GM18870 (cell line): ENCODE results near the gene CELF2.
"Not testable (repeated sequence)": the region's sequence is repeated elsewhere in the genome, so short reads cannot be mapped to it uniquely, and the experiment has no call there.

Source experiments
- ATAC-seq: cut with Tn5 transposase; IDR thresholded peaks from one replicate; pipeline ENCODE4 v1.9.1; 2021; ENCODE audit warnings: moderate library complexity; ENCODE audit not compliant: unreplicated experiment

Gene CELF2

GRCh38 chr10:11017570-11018431, at the start of gene CELF2:
Gene CELF2 (plus strand): TSS chr10:11017872. CDS start chr10:11018090, 218 bp downstream.
- no peak for ATAC-seq

DNA sequence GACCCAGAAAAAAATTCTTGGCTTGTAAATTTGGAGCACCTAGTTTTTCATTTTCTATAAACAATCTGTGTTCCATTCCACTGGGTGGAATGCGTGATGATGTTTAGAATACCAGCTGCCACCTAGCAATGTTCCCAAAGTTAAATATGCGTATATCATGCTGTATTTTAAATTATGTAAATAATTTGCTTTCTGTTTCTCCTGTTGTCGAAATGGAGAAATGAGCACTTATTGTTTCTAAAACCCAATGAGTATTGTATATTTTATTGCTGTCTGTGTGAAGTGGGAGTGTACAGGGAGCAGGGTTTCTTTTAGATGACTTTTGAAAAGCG, 49.4 kb upstream of the CELF2 start:
- ATAC-seq, result no peak

DNA sequence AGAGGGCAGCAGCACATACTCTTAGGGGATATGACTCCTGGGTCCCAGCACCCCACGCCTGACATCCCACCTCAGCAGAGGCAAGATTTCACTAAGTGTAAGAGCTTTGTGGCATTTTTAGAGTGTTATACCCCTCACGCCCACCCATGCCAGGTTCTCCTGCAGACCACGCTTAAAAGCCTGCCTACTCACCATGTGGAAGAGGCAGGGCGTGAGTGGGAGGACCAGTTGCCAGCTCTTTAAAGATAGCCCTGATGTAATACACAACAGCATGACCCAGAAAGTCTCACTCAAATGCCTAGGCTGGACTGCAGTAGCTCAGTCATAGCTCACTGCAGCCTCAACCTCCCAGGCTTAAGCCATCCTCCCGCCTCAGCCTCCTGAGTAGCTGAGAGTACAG, 44.4 kb upstream of the CELF2 start:
- ATAC-seq, result no peak

GRCh38 chr10:10975647-10976046, 42.0 kb upstream of the CELF2 start:
- ATAC-seq, result no peak

DNA sequence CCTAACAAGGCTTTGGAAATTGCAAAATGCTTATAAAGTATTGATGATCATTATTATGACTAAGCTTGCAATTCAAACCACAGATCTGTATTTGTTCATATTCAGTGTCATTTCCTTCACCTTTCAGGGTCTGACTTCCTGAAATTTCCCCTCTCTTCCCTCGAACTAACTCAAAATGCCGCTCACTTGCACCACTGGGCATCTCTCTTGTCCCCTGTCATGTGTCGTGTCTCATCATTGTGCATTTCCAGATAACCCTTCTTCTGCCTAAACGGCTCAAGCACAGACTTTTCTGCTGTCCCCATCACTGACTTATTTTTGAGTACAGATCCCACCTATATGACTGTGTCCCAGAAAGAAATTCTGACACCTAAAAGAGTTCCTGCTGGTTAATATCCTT, 41.0 kb upstream of the CELF2 start:
- no peak for ATAC-seq

GRCh38 chr10:10977226-10977956, 40.3 kb upstream of the CELF2 start:
- no peak for ATAC-seq

DNA sequence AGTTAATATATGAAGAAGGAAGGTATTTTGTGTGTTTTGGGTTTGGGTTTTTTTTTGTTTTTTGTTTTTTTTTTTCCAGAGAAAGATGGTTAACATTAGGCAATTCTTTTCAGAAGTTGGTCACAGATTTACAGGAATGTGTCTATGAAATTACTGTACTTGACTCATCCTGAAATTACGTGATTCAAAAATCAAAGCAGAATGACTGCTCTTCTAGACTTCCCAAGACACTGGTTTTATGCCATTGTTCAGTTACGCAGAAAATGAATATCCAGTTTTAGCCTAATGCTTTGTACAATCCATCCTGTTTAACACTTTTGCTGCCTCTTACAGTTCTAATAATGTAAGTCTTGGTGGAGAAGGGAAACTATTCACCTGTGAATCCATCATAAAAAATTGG, 39.7 kb upstream of the CELF2 start:
- no peak for ATAC-seq

GRCh38 chr10:10985361-10985760, 32.3 kb upstream of the CELF2 start:
- no peak for ATAC-seq

DNA sequence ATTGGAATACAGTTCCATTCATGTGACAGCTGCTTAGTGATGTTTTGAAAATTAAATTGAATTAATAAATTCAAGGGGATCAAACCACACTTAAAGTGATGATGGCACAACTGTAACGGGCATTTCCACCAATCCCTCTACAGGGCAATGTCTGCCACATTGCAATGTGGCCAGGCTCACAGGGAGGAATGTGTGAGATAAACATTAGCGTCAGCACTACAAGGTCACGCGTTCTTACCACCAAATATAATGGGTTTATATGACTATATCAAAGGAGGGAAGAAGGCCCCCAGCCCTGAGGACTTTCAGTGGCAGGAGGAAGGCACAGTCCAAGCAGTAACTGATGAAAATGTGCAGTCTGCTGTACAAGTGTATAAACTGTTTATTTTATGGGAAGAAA, 31.1 kb upstream of the CELF2 start:
- ATAC-seq, result no peak

- ATAC-seq, result no peak
These were observed 30.6 kb upstream of the CELF2 start for GRCh38 chr10:10987111-10987510.

DNA sequence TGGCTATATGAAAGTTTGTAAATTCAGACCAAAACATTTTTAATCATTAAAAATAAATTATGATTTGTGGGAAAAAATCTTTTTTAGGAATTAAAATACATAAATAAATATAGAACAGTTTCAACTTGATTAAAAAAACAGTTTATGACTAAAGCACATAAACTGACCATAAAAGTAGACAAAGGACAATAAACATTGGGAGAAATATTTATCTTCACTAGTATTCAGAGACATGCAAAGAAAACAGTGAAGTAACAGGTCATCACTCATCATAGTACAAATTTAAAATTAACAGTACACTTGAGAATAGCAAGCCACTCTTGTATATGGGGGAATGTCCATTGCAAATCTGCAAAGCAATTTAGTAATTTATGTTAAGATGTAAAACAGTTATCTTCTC, 28.0 kb upstream of the CELF2 start:
- no peak for ATAC-seq

DNA sequence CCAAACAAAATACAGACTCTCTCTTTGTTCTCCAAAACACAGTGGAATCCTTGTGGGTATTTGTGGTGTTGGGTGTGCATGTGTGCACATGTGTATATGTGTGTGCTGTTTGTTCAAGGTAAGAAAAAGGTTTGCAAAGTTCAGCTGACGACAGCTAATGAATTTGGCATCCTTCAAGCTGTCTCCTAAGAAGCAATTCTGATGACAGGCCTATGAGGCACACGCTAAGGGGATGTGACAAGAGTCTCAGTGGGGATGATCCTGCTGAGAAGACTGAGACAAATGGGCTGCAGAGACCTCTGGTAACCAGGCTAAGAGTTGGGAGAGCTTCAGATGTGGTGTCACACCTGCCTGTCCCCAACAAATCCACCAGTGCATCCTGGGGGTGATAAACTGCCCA, 26.5 kb upstream of the CELF2 start:
- ATAC-seq, result no peak

GRCh38 chr10:10992072-10992471, 25.6 kb upstream of the CELF2 start:
- ATAC-seq, result no peak

- no peak for ATAC-seq
These were observed 24.5 kb upstream of the CELF2 start for GRCh38 chr10:10992961-10993714.

- ATAC-seq, result no peak
These were observed 23.9 kb upstream of the CELF2 start for GRCh38 chr10:10993785-10994184.

DNA sequence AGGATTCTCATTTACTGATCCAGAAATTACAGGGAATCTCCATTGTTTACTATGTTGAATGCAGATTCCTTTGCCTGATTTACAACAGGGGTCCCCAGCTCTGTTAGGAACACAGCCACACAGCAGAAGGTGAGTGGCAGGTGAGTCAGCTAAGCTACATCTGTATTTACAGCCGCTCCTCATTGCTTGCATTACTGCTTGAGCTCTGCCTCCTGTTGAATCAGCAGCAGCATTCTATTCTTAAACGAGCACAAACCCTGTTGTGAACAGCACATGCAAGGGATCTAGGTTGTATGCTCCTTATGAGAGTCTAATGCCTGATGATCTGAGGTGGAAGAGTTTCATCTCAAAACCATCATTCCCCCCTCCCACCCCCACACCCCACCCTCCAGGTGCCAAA, 23.3 kb upstream of the CELF2 start:
- ATAC-seq, result no peak

DNA sequence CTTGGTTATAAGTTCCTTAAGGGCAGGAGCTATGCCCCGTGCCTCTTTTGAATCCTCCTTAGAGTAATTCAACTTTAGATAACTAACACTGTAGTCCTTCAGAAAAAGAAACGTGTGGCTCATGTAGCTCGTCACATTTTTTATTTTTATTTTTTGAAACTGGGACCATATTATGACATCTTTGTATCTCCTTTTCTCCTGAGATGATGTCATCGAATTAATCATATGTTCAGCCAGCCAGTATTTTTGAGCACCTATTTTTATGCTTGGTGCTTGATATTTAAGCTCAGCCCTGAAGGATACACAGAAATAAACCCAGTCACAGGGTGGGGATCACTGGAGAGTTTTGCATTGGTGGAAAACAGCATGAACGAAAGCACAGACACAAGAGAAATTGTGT, 22.6 kb upstream of the CELF2 start:
- ATAC-seq, result no peak

GRCh38 chr10:10996966-10997620, 20.6 kb upstream of the CELF2 start:
- no peak for ATAC-seq

- ATAC-seq, result not testable (repeated sequence)
These were observed 18.2 kb upstream of the CELF2 start for GRCh38 chr10:10999501-10999900.

GRCh38 chr10:11002485-11002884, 15.2 kb upstream of the CELF2 start:
- ATAC-seq, result no peak

DNA sequence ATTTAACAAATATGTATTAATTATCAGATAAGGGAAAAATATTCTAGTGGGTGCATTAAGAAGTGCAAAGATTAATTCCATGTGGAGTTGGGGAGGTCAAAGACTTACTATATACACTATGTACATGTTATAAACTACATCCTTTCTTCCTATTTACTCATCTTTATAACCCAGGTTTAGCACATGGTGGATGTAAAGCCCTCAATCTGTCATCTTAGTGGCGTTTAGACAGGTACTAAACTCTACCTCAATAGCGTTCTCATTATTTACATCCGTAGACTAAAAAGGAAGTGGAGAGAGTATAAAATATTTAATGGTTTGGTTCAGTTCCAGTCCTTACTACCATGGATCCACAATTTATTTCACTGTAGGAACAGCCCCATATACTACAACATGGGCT, 14.8 kb upstream of the CELF2 start:
- ATAC-seq, result no peak
